Articular chondrocyte of knee joint (primary cell): Measurements from ENCODE around the gene FAM20C. TPM values are rescaled to one million over a fixed set of nuclear protein-coding genes. Genes with fewer than 3 reads are reported as not detected.

ENCODE experiments used
- total RNA-seq: library from RNA; depleted of rRNA; stranded (reverse); fragments of >200 nt; gene quantifications from 2 replicates; pipeline ENCODE4 v1.2.3, GENCODE V29; 2012

The FAM20C gene
- 37.8 and 42.3 TPM in 2 replicates for total RNA-seq

GRCh38 chr7:191981-192649, at the start of gene FAM20C:
TSS of gene FAM20C (plus strand) at chr7:192571. CDS start at chr7:193200, 629 bp downstream.

GRCh38 chr7:289756-290553, 97.6 kb downstream of the FAM20C start, which contains the start of gene FOXL3:
TSS of gene FOXL3 (plus strand) at chr7:290170. CDS start at chr7:290170, 0 bp downstream.

Other genes starting within 250 kb of the FAM20C start
- gene FOXL3, start 97.6 kb downstream of the FAM20C start, total RNA-seq = not detected in 2 replicates